D721Med (cell line): ENCODE results near the gene BPHL.

ENCODE experiments used
- DNase-seq: peaks from one replicate; pipeline ENCODE4 v3.0.0; 2011; ENCODE audit warnings: low spot score; ENCODE audit not compliant: insufficient read length
- FAIRE-seq: peaks from 2 replicates; lab custom pipeline; 2011; peaks lifted over from hg19 to GRCh38; lab: Jason Lieb, UNC
- TF ChIP-seq, protein P1 (sequence below): IDR thresholded peaks from 2 replicates; pipeline ENCODE4 v1.5.1; 2012; ENCODE audit warnings: mild to moderate bottlenecking, control low read depth; ENCODE audit not compliant: insufficient read depth; ENCODE audit errors: missing control alignments

Gene BPHL

DNA sequence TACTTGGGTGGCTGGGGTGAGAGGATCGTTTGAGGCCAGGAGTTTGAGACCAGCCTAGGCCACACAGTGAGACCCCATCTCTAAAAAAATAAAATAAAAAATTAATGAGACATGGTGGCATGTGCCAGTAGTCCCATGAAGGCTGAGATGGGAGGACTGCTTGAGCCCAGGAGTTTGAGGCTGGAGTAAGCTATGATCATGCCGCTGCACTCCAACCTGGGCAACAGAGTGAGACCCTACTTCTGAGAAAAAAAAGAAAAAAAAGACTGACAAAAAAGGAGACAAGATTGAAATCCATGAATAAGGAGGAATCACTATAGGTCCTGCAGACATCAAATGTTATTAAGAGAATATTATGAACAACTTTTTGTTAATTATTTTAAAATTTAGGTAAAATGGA is 23.7 kb upstream of the BPHL start:
- FAIRE-seq (no peak), DNase-seq (no peak)
- TF ChIP-seq, protein P1, sequence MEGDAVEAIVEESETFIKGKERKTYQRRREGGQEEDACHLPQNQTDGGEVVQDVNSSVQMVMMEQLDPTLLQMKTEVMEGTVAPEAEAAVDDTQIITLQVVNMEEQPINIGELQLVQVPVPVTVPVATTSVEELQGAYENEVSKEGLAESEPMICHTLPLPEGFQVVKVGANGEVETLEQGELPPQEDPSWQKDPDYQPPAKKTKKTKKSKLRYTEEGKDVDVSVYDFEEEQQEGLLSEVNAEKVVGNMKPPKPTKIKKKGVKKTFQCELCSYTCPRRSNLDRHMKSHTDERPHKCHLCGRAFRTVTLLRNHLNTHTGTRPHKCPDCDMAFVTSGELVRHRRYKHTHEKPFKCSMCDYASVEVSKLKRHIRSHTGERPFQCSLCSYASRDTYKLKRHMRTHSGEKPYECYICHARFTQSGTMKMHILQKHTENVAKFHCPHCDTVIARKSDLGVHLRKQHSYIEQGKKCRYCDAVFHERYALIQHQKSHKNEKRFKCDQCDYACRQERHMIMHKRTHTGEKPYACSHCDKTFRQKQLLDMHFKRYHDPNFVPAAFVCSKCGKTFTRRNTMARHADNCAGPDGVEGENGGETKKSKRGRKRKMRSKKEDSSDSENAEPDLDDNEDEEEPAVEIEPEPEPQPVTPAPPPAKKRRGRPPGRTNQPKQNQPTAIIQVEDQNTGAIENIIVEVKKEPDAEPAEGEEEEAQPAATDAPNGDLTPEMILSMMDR: no peak

DNA sequence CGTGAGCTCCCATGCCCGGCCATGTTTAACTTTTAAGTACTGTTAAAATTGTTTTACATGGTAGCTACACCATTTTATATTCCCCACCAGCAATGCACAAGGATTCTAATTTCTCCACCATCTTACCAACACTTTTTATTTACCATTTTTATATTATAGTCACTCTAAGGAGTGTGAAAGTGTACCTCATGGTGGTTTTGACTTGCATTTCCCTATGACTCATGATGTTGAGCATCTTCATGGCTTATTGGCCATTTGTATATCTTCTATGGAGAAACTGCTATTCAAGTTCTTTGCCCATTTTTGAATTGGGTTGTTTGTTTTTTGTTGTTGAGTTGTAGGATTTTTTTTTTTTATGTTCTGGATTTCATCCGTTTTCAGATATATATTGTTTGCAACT is 15.6 kb upstream of the BPHL start:
- FAIRE-seq: no peak
- no peak for DNase-seq
- TF ChIP-seq, protein P1: no peak

DNA sequence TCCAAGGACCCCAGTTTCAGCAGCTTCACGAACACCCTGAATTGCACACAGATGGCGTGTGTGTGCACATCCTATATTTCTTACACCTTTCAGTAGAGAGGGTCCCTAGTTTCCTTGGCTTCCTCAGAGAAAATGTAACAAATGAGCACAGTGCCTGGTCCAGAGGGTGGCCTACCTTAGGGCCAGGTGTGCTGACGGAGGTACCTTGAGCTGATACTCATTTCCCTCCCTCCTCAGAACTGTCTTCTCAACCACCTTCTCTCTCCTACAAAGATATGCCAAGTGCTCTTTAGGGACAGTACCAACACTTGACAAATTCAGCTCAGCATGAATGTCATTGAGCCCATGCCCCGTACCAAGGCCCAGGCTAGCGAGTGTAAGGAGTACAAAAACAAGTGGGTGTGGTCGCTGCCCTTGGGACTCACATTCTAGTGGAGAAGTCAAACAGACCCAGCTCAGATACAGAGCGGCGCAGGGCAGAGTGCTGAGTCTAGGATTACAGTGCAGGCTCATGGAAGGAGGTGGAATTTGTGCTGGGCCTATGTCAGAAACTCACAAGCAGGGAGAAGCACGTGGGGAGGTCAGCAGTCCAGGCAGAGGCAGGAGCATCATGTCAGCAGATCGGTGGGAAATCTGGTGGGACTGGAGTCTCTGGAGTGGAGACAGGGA is 9.6 kb upstream of the BPHL start:
- no peak for FAIRE-seq
- no peak for DNase-seq
- TF ChIP-seq, protein P1: no peak

DNA sequence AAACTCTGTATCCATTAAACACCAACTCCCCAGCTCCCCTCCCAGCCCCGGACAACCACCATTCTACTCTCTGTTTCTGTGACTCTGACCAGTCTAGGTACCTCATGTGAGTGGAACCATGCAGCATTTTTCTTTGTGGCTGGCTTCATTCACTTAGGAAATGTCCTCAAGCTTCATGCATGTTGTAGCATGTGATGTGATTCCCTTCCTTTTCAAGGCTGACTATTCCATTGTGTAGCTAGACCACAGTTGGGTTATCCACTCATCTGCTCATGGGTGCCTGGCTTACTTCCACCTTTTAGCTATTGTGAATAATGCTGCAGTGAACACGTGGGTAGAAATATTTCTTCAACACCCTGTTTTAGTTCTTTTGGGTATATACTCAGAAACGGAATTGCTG is 8.8 kb upstream of the BPHL start:
- FAIRE-seq (no peak), DNase-seq (no peak)
- TF ChIP-seq, protein P1: no peak

DNA sequence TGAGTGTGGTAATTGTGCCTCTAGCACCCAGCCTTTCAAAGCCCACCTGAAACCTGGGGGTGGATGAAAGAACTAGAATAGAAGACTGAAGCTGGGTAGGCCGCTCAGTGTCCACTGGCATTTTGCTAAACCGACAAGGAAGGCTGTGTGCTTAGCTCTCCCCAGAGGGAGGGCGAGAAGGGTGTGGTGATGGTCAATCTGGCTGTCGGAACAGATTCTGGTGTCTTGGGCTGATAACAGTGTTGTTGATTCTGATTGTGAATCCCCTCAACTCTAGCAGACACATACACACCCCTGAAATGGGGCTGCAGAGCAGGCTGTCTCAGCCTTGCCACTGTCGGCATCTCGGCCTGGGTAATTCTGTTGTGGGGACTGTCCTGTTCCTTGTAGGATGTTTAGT is 4.1 kb upstream of the BPHL start:
- no peak for DNase-seq
- FAIRE-seq: no peak
- TF ChIP-seq, protein P1: no peak

DNA sequence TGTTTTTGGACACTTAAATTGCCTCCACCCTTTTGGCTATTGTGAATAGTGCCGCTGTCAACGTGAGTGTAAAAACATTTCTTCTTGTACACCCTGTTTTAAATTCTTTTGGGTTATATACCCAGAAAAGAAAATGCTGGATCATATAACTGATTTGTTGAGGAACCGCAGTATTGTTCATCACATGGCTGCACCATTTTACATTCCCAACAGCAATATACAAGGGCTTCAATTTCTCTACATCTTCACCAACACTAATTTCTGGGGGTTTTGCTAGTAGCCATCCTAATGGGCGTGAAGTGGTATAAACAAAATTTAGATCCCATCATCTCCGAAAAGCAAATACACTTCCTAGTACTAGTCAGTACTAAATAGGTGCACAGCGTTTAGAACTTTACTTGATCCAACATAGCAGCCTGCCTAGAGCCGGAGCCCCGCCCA is 579 bp upstream of the BPHL start:
- FAIRE-seq: no peak
- DNase-seq: no peak
- TF ChIP-seq, protein P1: no peak

DNA sequence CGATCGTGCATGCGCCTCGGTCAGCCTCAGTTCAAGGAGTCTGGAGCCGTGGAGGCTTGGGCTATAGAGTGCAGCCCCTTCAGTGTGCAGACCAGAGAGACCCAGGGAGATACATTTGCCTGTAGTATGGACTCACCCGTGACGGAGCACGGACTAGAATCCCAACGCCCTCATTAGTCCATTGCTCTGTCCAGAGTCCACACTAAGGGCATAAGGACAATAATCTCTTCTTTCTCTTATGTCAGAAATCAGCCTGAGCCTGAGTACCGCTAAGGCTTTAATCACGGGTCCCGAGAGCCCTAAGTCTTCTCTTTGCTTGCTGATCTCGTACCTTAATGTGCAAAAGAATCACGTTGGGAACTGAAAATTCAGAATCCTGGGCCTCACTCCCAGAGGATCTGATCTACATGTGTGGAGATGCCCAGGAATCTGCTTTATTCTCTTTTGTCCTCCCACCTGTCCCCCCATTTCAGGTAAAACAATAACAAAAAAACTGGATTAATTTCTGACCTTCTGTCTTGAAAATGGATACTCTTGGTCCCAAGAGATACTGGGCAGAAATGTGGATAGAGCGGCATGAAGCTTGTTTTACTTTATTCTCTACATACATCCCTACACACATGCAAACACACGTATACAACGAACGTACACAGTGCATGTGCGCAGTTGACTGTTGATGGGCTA is 671 bp downstream of the BPHL start:
- DNase-seq: no peak
- FAIRE-seq: no peak

More for the DNA sequence above, 671 bp downstream of the BPHL start:
- TF ChIP-seq, protein P1: no peak
